ENCODE results near the gene CFAP92. TPM values are rescaled to one million over a fixed set of nuclear protein-coding genes. Genes with fewer than 3 reads are reported as not detected.

The CFAP92 gene
- total RNA-seq, 1 experiment from 2014 or later = 0.18 TPM

GRCh38 chr3:128999102-128999501, 5.2 kb upstream of the CFAP92 start:
- no peaks in the 10 kb centered on the region for H3K4me1 ChIP-seq (ENCODE audit: control insufficient read depth, insufficient read depth, low read length)
- DNase-seq (ENCODE audit: low read depth, low spot score) (no peak), ATAC-seq (no peak)
- peaks cover 23% of the 10 kb centered on the region for H3K27me3 ChIP-seq (ENCODE audit: control insufficient read depth, insufficient read depth, low read length)
- no peak for TF ChIP-seq CTCF (IDR thresholded peaks at IDR 0.05)
- no peak for TF ChIP-seq REST (IDR thresholded peaks at IDR 0.05; ENCODE audit: insufficient read depth in 1 of 2, low read depth in 2 of 2, low read length in 1 of 2)
- TF ChIP-seq TCF7L2 (IDR thresholded peaks at IDR 0.05; ENCODE audit: low read depth, low read length) = no peak
- TF ChIP-seq POLR2AphosphoS5 (IDR thresholded peaks at IDR 0.05; ENCODE audit: low read depth, low read length) = no peak
- TF ChIP-seq SIN3A (IDR thresholded peaks at IDR 0.05; ENCODE audit: borderline replicate concordance, insufficient read depth, low read depth, low read length) = no peak
- BruUV-seq (replicated peaks) = no TSS peak
- intact Hi-C loops (cut with micrococcal nuclease; ENCODE audit: unreplicated experiment) = no loop called here
- in situ Hi-C loops (cut with HindIII; ENCODE audit: low pct_unique_long_range_greater_than_20kb, low sequenced_read_pairs) = loop anchor here (10.0 kb wide), 1 partner anchor 126 kb away; the partner anchor contains the start of gene RAB43
- H3K27ac ChIP-seq (ENCODE audit: low read length) = no peak overlapping the region
- CTCF ChIA-PET = interaction anchor here (0.7 kb wide), 2 partner anchors 24 to 29 kb away, joined by 3 to 6 read pairs; no protein-coding TSS in a partner anchor
- H3K36me3 ChIP-seq (ENCODE audit: control insufficient read depth, insufficient read depth, low read length) = no peaks in the 10 kb centered on the region
- POLR2A ChIA-PET = interaction anchor here (0.6 kb wide), 2 partner anchors 45 to 320 kb away, joined by 3 to 11 read pairs; no protein-coding TSS in a partner anchor
- no peak overlapping the region for H3K4me3 ChIP-seq (ENCODE audit: low read depth in 2 of 2, low read length in 2 of 2)
- H3K9me3 ChIP-seq (ENCODE audit: control insufficient read depth, insufficient read depth, low read depth, low read length) = no peaks in the 10 kb centered on the region

GRCh38 chr3:128998561-128998960, 4.7 kb upstream of the CFAP92 start:
- intact Hi-C loops (cut with micrococcal nuclease; ENCODE audit: unreplicated experiment) = no loop called here
- ChIA-PET CTCF (interaction anchor here (0.7 kb wide), 1 partner anchor 25 kb away, joined by 6 read pairs; no protein-coding TSS in a partner anchor), POLR2A (interaction anchor here (0.6 kb wide), 1 partner anchor 45 kb away, joined by 11 read pairs; no protein-coding TSS in a partner anchor)
- in situ Hi-C loops (cut with HindIII; ENCODE audit: low pct_unique_long_range_greater_than_20kb, low sequenced_read_pairs) = loop anchor here (10.0 kb wide), 1 partner anchor 126 kb away; the partner anchor contains the start of gene RAB43
- Histone ChIP-seq H3K9me3 (ENCODE audit: control insufficient read depth, insufficient read depth, low read depth, low read length) (no peaks in the 10 kb centered on the region), H3K4me1 (ENCODE audit: control insufficient read depth, insufficient read depth, low read length) (no peaks in the 10 kb centered on the region), H3K27ac (ENCODE audit: low read length) (no peak overlapping the region), H3K4me3 (ENCODE audit: low read depth in 2 of 2, low read length in 2 of 2) (no peak overlapping the region), H3K36me3 (ENCODE audit: control insufficient read depth, insufficient read depth, low read length) (no peaks in the 10 kb centered on the region), H3K27me3 (ENCODE audit: control insufficient read depth, insufficient read depth, low read length) (peaks cover 23% of the 10 kb centered on the region)
- BruUV-seq (replicated peaks) = no TSS peak
- no peak for DNase-seq (ENCODE audit: low read depth, low spot score)
- TF ChIP-seq REST (IDR thresholded peaks at IDR 0.05; ENCODE audit: insufficient read depth in 1 of 2, low read depth in 2 of 2, low read length in 1 of 2) (no peak), POLR2AphosphoS5 (IDR thresholded peaks at IDR 0.05; ENCODE audit: low read depth, low read length) (no peak), TCF7L2 (IDR thresholded peaks at IDR 0.05; ENCODE audit: low read depth, low read length) (no peak), CTCF (IDR thresholded peaks at IDR 0.05) (no peak), SIN3A (IDR thresholded peaks at IDR 0.05; ENCODE audit: borderline replicate concordance, insufficient read depth, low read depth, low read length) (no peak)
- no peak for ATAC-seq

Measured in Panc1 (cell line).